ENCODE data around the gene EVI5.

Gene EVI5

DNA sequence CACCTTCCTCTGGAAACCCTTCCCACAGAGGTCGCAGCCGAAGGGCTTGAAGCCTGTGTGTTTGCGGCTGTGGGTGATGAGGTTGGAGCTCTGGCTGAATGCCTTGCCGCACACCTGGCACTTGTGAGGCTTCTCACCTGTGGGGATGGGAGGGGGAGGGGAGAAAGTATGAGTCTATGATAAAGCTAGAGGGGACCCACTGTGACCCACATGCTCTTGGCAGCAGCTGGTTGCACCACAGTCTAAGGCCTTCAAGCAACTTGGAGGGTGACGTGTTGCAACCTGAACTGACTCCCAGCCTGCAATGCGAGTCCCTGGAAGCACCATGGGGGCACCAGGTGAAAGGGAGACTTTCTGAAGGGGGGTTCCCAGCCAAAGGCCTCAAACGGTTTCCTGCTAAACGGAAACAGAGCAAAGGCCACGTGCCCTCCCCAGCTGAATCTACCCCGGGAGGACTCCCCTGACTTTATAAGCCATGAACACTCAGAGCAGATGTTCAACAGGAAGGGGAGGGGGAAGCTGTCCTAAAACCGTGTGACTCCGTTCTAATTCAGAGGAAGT lies 308.8 kb downstream of the EVI5 start:
- Histone ChIP-seq H3K36me3 (ENCODE audit: insufficient read depth, low read length) (no peaks in the 10 kb centered on the region), H3K9me3 (ENCODE audit: low read depth, low read length) (no peaks in the 10 kb centered on the region), H3K27ac (no peak overlapping the region), H3K4me3 (no peak overlapping the region), H3K9ac (ENCODE audit: insufficient read length) (no peak overlapping the region)
- no peak for TF ChIP-seq POLR2AphosphoS5 (IDR thresholded peaks at IDR 0.05; ENCODE audit: borderline replicate concordance, low read depth, low read length)
- no peak for DNase-seq (ENCODE audit: low read depth, low spot score)

DNA sequence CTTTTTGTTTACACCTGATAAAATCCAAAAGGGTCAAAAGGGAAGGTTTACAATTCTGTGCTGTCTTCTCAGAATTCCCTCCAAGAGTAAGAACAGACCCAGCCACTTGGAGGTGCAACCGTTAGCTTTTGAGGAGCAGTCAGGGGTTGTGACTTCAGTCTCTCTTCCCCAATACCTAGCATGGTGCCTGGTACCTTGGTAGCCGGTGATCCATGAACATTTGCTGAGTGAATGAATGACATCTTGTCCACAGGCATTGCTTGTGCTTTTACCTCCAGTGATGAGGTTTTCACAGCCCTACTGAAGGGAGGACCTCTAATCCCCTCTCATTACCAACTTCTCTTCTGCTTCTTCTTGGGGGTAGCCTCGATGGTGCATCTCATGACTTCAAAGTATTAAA lies 309.9 kb downstream of the EVI5 start:
- Histone ChIP-seq H3K4me3 (no peak overlapping the region), H3K36me3 (ENCODE audit: insufficient read depth, low read length) (no peaks in the 10 kb centered on the region), H3K9ac (ENCODE audit: insufficient read length) (no peak overlapping the region), H3K27ac (no peak overlapping the region), H3K9me3 (ENCODE audit: low read depth, low read length) (no peaks in the 10 kb centered on the region)
- no peak for DNase-seq (ENCODE audit: low read depth, low spot score)
- TF ChIP-seq EZH2 (IDR thresholded peaks at IDR 0.05) (no peak), POLR2AphosphoS5 (IDR thresholded peaks at IDR 0.05; ENCODE audit: borderline replicate concordance, low read depth, low read length) (no peak), FOXP2 (optimal IDR thresholded peaks at IDR 0.05; ENCODE audit: control extremely low read depth, extremely low read length, insufficient read depth) (no peak)

DNA sequence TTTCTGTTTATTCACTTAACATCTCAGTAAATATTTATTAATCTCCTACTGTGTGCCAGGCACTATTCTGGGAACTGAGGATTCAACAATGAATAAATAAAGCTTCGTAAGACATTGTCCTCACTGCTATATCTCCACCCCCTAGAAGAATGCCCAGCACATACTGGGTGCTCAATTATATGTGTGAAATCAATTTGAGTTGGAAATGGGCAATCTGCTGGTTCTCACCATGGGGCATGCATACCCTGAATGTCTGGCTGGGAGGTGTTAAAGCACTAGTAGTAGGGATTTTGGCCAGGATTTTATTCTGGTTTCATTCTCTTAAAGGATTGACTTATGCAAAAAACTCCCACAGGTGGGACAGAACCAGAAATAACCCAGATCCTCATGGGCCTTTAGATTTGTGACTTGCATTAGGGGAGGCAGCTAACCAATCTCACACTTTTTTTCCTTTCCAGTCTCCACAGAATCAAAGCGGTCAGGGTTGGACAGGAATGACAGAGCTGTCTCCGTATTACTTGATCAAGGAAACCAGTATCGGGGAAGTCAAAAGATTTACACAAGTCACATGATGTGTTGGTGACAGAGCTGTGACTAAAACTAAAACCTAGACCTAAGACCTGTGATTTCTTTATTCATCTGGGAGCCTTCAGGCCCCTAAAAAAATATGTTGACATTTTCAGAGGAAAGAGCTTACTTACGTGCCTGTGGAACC lies 311.0 kb downstream of the EVI5 start:
- TF ChIP-seq EZH2 (IDR thresholded peaks at IDR 0.05) = no peak
- TF ChIP-seq FOXP2 (optimal IDR thresholded peaks at IDR 0.05; ENCODE audit: control extremely low read depth, extremely low read length, insufficient read depth) = no peak
- TF ChIP-seq POLR2AphosphoS5 (IDR thresholded peaks at IDR 0.05; ENCODE audit: borderline replicate concordance, low read depth, low read length) = no peak
- Histone ChIP-seq H3K9ac (ENCODE audit: insufficient read length) (no peak overlapping the region), H3K4me3 (no peak overlapping the region), H3K36me3 (ENCODE audit: insufficient read depth, low read length) (no peaks in the 10 kb centered on the region), H3K9me3 (ENCODE audit: low read depth, low read length) (no peaks in the 10 kb centered on the region), H3K27ac (no peak overlapping the region)
- no peak for DNase-seq (ENCODE audit: low read depth, low spot score)

DNA sequence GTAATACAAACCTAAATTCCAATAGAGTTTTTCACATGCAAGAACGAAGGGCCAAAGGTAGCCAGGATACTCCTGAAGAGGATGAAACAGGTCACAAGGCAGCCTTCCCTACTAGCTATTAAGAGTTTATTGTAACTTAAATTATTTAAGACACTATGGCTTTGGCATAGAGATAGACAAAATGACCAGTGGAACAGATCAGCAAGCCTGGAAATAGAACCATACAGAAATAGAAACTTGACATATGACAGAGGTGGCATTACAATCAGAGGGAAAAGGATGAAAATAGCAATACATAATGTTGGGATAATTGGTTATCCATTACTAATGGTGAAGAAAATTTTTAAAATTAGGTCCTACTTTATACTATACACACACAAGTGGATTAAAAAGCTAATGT lies 314.7 kb downstream of the EVI5 start:
- no peak overlapping the region for H3K4me3 ChIP-seq
- H3K36me3 ChIP-seq (ENCODE audit: insufficient read depth, low read length) = no peaks in the 10 kb centered on the region
- H3K9me3 ChIP-seq (ENCODE audit: low read depth, low read length) = no peaks in the 10 kb centered on the region
- TF ChIP-seq POLR2AphosphoS5 (IDR thresholded peaks at IDR 0.05; ENCODE audit: borderline replicate concordance, low read depth, low read length) (no peak), FOXP2 (optimal IDR thresholded peaks at IDR 0.05; ENCODE audit: control extremely low read depth, extremely low read length, insufficient read depth) (no peak), EZH2 (IDR thresholded peaks at IDR 0.05) (no peak)
- no peak overlapping the region for H3K9ac ChIP-seq (ENCODE audit: insufficient read length)
- DNase-seq (ENCODE audit: low read depth, low spot score) = no peak
- H3K27ac ChIP-seq = no peak overlapping the region

DNA sequence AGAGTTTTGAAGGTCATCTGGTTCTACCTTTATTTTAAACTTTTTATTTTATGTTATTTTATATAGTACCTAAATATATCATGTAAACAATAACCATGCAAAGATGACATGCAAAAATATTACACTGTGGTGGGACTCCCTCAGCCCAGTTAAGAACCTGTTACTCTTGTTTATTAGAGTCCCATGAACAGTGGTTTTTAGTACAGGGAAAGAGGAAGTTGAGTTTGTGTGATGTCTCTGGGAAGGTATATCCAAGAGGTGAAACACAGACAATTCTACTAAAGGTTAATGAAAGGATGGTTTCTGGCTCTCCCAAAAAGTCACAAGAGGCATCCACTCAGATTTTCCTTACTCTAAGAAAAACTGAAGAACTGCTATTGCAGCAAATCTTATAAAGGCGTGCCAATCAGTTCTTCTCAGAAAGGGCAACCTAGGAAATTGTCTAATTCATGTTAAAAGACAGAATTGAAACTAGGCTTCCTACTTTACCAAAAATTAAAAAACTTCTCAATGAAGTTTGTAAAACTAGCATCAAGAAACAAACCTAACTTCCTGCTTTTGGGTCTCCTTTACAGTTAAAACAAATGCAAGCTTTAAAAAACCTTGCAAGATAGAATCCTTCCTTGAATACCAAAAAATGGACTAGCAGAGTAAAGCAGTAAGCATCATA lies 318.1 kb downstream of the EVI5 start:
- H3K27ac ChIP-seq = no peak overlapping the region
- no peak overlapping the region for H3K4me3 ChIP-seq
- no peaks in the 10 kb centered on the region for H3K36me3 ChIP-seq (ENCODE audit: insufficient read depth, low read length)
- DNase-seq (ENCODE audit: low read depth, low spot score) = no peak
- TF ChIP-seq FOXP2 (optimal IDR thresholded peaks at IDR 0.05; ENCODE audit: control extremely low read depth, extremely low read length, insufficient read depth) = no peak
- TF ChIP-seq EZH2 (IDR thresholded peaks at IDR 0.05) = no peak
- no peak for TF ChIP-seq POLR2AphosphoS5 (IDR thresholded peaks at IDR 0.05; ENCODE audit: borderline replicate concordance, low read depth, low read length)
- H3K9ac ChIP-seq (ENCODE audit: insufficient read length) = no peak overlapping the region
- H3K9me3 ChIP-seq (ENCODE audit: low read depth, low read length) = no peaks in the 10 kb centered on the region

DNA sequence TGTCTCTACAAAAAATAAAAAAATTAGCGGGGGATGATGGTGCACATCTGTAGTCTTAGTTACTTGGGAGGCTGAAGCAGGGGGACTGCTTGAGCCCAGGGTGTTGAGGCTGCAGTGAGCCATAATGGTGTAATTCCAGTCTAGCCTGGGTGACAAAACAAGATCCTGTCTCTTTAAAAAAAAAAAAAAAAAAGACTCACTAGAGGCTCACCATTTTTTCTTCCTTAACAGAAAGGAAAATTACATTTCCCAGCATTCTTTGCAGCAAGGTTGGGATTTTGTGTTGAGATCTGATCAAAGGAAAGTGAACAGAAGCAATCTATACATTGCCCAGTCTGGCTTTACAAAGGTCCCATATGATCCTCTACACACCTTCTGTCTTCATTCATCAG lies 319.7 kb downstream of the EVI5 start:
- no peak for TF ChIP-seq POLR2AphosphoS5 (IDR thresholded peaks at IDR 0.05; ENCODE audit: borderline replicate concordance, low read depth, low read length)
- TF ChIP-seq FOXP2 (optimal IDR thresholded peaks at IDR 0.05; ENCODE audit: control extremely low read depth, extremely low read length, insufficient read depth) = no peak
- TF ChIP-seq EZH2 (IDR thresholded peaks at IDR 0.05) = no peak
- no peak overlapping the region for H3K27ac ChIP-seq
- no peaks in the 10 kb centered on the region for H3K9me3 ChIP-seq (ENCODE audit: low read depth, low read length)
- no peak for DNase-seq (ENCODE audit: low read depth, low spot score)
- H3K4me3 ChIP-seq = no peak overlapping the region
- H3K9ac ChIP-seq (ENCODE audit: insufficient read length) = no peak overlapping the region
- no peaks in the 10 kb centered on the region for H3K36me3 ChIP-seq (ENCODE audit: insufficient read depth, low read length)

DNA sequence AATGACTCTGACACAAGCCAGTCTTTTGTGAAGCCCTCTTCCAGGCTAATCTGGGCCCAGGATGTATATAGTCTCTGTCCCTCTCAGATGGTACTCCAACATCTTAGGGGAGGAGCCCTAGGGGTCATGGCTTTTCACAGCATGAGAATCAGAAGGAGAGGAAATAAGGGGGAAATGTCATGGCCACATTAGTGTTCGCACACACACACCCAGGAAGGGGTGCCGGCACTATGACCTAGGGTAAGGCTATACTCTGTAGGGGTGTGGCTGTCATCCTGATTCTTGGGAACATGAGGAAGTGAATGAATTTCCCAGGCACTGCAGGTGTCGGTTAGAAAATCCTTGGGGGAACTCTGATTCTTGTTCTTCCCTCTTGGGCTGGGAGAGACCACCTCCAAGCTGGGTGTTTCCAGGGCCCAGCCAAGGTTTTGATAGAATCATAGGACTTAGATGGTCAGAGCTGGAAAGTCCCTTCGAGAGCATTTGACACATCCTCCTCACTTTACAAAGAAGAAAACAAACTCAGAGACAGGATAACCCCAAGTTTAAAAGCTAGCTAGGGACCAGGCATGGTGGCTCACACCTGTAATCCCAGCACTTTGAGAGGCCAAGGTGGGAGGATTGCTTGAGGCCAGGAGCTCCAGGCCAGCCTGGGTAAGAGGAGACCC lies 320.2 kb downstream of the EVI5 start:
- Histone ChIP-seq H3K27ac (no peak overlapping the region), H3K4me3 (no peak overlapping the region), H3K9ac (ENCODE audit: insufficient read length) (no peak overlapping the region), H3K9me3 (ENCODE audit: low read depth, low read length) (no peaks in the 10 kb centered on the region), H3K36me3 (ENCODE audit: insufficient read depth, low read length) (no peaks in the 10 kb centered on the region)
- no peak for TF ChIP-seq FOXP2 (optimal IDR thresholded peaks at IDR 0.05; ENCODE audit: control extremely low read depth, extremely low read length, insufficient read depth)
- no peak for TF ChIP-seq EZH2 (IDR thresholded peaks at IDR 0.05)
- DNase-seq (ENCODE audit: low read depth, low spot score) = no peak

DNA sequence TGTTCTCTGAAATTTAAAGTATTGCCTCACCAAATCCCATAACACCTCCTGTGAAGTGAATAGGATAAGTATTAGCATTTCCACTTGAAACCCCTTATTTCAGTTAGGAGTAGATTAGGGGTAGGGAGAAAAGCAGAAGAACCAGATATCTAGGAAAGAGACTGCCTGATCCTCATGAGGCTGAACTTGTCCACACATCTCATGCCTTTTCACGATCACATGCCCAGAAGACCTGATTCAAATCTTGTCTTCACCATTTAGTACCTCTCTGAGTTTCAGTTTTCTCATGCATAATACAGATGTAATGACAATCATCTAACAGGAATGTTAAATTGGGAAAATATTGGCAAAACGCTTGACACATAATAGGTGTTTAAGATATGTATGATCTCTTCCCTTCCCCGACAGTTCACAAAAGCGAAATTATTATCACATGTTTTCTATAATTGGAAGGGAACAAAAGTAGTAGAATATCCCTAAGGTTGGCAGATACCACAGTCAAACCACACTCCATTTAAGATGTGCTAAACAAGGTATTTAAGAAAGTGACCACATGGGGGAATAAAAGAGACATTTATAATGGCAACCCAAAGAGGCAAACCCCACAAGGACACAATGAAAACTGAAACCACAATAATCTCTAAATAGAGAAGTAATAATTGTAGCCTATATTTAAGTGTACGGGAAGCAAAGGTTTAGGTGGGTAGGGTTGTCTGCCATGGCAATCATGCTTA lies 323.4 kb downstream of the EVI5 start:
- TF ChIP-seq FOXP2 (optimal IDR thresholded peaks at IDR 0.05; ENCODE audit: control extremely low read depth, extremely low read length, insufficient read depth) (no peak), EZH2 (IDR thresholded peaks at IDR 0.05) (no peak), POLR2AphosphoS5 (IDR thresholded peaks at IDR 0.05; ENCODE audit: borderline replicate concordance, low read depth, low read length) (no peak)
- H3K9me3 ChIP-seq (ENCODE audit: low read depth, low read length) = no peaks in the 10 kb centered on the region
- no peak overlapping the region for H3K4me3 ChIP-seq
- no peak overlapping the region for H3K27ac ChIP-seq
- H3K36me3 ChIP-seq (ENCODE audit: insufficient read depth, low read length) = no peaks in the 10 kb centered on the region
- no peak for DNase-seq (ENCODE audit: low read depth, low spot score)
- H3K9ac ChIP-seq (ENCODE audit: insufficient read length) = no peak overlapping the region
